HG02763 (cell line): Measurements from ENCODE around the gene E2F2.

Experiments
- ATAC-seq: cut with Tn5 transposase; IDR thresholded peaks from one replicate; pipeline ENCODE4 v1.9.1; 2021; ENCODE audit warnings: mild to moderate bottlenecking, moderate library complexity; ENCODE audit not compliant: unreplicated experiment

Gene E2F2, protein sequence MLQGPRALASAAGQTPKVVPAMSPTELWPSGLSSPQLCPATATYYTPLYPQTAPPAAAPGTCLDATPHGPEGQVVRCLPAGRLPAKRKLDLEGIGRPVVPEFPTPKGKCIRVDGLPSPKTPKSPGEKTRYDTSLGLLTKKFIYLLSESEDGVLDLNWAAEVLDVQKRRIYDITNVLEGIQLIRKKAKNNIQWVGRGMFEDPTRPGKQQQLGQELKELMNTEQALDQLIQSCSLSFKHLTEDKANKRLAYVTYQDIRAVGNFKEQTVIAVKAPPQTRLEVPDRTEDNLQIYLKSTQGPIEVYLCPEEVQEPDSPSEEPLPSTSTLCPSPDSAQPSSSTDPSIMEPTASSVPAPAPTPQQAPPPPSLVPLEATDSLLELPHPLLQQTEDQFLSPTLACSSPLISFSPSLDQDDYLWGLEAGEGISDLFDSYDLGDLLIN

DNA sequence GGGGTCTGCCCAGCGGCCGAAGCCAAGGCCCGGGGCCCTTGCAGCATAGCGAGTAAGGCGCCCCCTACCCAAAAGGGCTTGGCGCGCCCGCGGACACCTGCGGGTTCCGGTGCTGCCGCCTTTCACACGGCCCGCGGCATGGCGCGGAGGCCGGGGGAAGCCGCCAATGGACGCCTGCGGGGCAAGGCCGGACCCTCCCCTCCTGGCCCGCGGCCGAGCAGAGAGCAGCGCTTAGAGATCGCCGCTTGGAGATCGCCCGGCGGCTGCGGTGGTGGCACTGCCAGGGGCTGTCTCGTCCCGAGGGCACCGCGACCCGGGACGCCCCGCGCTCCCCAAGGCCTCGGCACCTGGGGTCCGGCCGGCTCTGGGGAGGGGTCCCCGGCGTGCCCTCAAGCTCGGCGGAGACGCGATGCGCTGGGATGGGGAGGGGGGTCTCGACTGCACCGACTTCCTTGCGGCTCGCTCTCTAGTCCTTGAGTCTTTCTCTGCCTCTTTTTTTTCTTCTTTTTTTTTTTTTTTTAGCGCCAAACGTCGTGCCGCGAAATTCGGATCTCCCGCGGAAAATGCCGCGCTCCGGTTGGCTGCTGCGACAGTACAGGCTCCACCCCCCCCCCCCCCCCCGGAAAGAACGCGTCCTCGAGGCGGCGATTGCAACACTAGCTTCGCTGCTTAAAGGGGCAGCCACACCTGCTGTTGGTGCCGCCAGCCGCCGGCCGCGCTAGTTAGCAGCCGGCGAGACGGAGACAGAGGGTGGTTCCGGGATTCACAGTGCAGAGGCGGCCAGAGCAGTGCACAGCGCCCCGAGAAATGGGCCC is at the start of gene E2F2:
Gene E2F2, minus strand, starts transcription at position 487 of the 815 bp plus-strand sequence. Its CDS starts 440 bp downstream, at position 47.
- no peak for ATAC-seq

DNA sequence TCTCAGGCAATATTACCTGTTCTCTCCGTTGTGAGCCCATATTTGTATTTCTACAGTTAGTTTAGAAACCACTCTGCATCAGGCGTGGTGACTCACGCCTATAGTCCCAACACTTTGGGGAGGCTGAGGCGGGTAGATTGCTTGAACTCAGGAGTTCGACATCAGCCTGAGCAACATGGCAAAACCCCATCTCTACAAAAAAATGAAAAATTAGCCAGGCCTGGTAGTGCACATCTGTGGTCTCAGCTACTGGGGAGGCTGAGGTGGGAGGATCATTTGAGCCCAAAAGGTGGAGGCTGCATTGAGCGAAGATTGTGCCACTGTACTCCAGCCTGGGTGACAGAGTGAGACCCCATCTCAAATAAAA is 47.9 kb upstream of the E2F2 start:
- no peak for ATAC-seq

DNA sequence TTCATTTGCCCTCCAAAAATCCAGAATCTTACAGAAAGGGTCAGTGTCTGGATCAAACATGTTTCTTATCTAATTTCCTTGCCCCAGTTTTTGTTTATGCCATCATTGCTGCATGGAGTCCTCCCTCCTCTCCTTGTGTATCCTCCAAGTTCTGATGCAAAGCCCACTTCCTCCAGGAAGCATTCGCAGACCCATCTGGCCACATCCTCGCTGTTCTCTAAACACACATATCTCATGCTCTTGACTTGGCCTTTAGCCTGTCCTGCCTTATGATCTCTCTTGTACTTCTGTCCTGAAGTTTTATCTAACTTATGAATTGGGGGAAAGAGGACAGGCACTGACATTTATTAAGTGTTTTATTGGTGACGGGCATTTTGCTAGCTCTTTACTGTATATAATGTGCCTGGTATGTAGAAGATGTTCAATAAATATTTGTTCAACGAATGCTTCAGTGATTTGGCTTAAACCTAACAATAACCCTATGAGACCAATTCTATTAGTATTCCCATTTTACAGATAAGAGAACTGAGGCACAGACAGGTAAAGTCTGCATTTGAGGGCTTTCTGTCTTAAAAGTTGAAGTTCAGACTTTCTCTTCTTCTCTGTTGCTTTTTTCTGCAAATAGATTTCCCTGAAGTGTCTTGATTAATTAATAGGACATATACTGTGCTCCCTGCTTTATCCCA is 47.4 kb upstream of the E2F2 start:
- ATAC-seq = no peak

DNA sequence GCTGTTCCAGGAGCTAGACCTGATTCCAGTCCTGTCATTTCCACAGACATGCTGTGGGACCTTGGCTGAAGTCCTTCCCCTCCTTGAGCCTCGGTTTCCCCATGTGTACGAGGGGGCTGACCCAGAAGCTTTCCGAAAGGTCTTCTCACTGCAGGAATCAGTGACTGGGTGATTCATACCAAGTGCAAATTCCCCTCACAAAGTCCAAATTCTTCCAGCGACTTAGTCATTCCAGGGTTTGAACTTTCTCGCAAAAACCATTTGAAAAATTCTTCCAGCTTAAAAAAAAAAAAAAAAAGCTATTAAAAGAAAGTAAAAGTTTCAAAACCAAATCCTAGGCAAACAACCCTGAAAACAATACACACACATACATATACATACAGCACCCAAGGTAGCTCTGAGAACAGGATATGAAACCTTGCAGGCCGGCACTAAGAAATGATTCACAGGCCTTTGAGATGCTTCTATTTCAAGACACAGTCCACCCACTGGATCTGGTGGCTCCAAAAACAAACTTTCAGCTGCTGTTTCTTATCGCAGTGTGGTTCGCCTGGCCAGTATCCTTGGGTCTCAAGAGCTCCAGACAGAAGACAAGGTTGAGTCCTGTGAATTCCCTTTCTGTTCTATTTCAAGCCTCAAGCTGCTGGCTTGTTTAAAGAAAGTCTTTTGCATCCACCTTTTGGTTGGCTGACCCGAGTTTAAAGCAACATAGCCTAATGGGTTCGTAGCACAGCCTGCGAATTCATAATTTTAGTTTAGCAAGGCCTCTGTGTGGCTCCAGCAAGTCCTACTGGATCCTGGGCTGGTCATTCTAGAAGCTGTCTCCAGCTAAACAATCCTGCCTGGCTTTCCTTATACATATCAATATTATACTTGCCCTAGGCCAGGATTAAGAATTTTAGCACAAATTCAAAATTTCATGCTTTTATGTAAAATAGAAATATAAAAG is 46.3 kb upstream of the E2F2 start:
- ATAC-seq = peak; percentile 80

DNA sequence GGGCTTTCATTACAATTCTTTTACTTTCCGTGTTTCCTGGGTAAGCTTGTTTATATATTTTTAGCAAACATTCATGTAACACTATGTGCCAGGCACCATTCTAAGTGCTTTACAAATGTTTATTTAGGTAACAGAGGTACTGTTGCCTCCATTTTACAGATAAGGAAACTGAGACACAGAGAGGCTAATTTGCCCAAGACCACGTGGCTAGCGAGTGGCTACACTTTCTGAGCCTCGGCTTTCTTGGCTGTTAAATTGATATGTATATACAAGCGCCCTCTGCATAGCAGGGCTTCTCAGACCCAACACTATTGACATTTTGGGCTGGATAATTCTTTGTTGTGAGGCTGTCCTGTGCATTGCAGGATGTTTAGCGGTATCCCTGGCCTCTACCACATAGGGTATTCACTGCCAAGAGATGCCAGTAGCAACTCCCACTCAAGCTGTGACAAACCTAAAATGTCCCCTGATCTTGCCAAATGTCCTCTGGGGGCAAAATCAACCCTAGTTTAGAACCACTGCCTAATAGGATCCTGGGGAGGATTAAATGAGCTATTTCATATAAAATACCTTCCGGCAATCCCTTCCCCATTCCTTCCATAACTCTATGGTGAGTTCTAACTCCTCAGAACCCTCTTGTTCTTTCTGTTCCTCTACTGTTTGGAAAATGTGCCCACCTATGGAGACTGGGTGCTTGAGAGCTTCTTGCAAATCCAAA is 45.5 kb upstream of the E2F2 start:
- ATAC-seq = no peak

DNA sequence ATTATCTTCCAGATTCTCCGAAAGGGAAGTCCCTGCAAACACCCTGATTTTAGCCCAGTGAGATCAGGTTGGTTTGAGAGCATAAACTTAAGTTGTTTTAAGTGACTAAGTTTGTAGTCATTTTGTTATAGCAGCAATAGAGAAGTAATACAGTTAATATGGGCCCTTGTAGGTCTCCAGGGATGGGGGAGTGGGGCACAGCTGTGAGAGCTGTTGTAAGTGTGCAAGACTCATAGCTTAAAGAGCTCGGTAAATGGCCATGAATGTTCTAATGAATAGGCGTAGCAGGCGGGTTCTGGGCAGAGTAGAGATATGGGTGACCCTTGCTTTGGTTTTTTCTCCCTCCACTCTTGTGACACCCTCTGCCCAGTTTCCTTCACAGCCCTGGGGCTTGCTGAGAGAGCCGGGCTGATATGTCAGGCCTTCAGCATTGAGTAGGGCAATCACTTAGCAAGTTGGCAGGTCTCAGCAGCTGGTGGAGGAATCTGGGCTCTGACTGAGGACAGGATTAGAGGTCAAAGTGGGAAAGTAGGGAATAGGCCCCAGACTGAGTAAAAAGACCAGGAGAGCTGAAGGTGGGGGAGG is 44.3 kb upstream of the E2F2 start:
- no peak for ATAC-seq

DNA sequence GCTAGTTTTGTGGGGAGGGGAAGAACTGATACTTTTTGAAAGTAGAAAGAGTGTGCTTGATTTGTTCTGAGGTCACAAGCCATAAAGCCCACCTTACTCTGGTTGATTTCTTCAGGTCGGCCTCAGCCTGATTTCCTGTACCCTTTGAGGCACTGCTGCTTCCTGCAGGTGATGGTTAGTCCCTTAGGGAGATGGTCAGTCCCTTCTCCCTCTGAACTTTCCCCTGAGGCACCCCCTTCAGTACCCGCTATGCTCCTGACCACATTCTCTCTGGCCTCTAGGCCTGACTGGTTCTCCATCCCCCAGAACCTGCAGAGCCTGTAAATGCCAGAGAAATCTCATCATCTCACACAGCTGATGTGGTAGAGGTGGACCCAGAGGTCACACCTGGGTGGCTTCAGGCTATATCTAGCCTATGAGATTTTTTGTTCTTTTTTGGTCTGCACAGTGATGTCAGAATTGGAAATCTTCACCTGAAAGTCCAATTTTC is 43.3 kb upstream of the E2F2 start:
- ATAC-seq = no peak

DNA sequence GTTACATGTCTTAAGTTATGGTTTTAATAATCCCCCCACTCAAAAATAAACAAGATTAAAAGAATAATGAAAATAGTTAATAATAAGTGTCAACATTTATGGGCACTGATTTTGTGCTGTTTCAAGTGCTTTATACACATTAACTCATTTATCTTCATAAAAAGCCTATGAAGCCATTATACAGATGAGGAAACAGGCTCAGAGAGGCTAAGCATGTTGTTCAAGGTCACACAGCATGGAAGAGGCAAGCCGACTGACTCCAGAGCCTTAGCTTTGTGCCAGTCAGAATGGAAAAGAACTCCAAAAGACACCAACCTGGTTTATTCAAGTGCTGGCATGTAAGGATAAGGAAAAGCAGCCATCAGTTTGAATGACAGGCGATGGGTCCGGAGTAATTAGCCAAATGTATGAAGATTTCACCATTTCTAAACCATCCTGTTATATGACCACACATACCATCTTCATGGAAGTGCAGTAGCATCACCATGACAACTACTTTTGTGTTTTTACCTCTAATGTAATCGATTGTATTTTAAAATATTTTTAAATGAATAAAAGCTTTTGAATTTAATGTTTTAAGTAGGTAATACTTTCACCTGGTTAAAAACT is 42.6 kb upstream of the E2F2 start:
- ATAC-seq = no peak

DNA sequence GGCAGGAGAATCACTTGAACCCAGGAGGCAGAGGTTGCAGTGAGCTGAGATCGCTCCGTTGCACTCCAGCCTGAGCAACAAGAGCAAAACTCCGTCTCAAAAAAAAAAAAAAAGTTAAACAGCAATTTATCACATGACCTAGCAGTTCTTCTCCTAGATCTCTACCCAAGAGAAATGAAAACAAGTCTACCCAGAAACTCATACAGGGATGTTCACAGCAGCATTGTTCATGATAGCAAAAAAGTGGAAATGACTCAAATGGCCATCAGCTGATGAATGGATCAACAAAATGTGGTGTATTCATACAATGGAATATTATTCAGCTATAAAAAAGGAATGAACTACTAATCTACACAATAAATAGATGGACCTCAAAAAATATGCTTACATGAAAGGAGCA is 40.4 kb upstream of the E2F2 start:
- ATAC-seq = no peak

DNA sequence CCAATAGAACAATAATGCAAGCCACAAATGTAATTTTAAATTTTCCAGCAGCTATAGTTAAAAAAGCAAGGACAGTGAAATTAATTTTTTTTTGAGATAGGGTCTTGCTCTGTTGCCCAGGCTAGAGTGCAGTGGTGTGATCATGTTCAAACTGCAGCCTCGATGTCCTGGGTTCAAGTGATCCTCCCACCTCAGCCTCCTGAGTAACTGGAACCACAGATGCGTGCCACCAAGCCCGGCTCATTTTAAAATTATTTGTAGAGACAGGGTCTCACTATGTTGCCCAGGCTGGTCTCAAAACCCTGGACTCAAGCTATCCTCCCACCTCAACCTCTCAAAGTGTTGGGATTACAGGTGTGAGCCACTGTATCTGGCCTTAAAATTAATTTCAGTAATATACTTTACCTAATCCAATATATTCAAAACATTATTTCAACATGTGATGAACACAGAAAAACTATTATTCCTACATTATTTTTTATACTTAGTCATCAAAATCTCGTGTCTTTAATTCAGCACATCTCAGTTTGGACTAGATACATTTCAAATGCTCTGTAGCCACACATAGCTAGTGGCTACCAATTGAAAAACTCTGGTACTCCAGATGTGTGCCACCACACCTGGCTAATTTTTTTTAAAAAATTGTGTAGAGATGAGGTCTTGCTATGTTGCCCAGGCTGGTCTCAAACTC is 39.1 kb upstream of the E2F2 start:
- ATAC-seq = no peak

DNA sequence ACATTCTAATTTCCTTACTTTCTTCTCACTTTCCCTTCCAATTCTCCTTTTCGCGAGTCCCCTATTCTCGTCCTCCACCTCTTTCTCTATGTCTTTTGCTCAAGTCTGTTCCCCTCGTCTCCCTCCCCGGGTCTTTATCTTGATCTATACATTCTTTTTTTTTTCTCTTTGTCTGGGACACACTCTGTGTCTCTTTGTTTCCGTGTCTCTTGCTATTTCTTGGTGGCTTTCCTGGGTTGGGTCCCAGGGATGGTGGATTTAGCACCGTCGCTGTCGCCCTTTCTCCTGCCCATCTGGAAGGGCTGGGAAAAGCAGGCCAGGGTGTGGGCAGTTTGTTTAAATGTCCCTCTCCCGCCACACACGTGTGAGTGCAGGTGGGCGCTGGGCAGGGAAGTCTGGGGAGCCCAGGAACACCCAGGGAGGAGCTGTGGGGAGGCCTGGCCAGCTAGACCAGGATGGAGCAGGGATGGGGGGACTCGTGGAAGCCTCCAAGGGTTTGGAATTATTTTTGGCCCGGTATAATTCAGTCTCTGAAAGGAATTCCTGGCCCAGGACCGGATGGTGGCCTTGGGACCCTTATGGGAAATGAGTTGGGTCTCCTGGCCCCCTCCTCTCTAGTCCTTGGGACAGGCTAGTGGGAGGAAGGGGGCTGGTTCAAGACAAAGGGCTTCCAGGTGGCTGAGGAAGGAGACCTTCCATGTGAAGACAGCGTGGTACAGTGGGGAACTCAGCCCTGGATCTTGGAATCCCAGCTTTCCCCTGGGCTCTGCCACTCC is 37.8 kb upstream of the E2F2 start:
- no peak for ATAC-seq

DNA sequence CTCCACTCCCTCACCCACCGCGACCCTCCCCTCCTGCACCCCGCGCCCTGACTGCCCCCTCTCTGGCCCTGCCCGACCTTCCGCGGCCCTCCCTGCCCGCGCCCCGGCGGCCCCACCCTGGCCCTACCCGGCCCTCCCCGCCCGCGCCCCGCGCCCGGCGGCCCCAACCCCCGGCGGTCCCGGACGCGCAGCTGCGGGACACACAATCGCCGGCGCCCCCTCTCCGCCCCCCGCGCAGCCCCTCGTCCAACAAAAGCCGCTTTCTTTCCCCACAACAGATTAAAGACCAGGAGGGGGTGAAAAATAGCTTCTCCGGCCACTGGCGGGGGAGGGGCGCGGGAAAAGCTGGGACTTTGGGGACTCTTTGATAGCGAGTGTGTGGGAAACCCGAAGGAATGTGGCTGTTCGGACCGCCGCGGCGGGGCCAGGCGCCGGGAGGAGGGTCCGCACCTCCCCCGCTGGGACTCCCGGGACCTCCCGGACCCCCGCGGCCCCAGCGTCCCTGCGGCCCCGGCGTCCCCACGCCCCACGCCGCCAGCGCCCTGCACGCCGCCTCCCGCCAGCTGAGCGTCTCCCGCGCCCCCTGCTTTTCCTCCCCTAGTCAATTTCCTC is 37.1 kb upstream of the E2F2 start:
- no peak for ATAC-seq

DNA sequence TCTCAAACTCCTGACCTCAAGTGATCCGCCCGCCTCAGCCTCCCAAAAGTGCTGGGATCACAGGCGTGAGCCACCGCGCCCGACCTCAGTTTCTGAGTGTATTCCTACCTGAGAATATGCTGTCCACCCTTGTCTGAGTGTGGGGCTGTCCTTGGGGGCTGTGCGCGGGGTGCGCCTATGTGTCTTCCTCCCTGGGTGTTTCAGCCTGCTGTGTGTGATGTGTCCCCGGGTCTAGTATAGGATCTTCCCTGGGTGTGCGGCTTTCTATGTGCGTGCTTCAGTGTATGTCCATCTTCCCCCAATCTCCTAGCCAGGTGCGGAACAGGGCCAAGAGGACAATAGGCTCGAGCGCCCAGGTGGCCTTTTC is 36.6 kb upstream of the E2F2 start:
- ATAC-seq = no peak

DNA sequence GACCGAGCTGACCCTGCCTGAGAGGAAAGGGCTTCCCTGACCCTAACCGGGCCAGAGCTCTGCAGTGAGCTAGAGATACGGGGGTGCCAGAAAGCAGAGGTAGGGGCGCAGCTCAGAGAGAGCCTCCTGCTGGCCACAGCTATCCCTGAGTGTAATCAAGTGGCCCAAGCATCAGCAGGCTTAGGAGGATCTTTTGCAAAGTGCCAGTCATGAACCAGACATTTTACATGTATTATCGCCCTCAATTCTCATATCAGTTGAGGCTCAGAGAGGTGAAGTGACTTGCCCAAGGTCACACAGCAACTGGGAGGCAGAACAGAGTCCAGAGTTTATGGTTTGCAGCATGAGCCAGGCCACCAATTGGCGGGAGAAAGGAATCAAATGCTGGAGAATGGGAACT is 35.3 kb upstream of the E2F2 start:
- no peak for ATAC-seq

DNA sequence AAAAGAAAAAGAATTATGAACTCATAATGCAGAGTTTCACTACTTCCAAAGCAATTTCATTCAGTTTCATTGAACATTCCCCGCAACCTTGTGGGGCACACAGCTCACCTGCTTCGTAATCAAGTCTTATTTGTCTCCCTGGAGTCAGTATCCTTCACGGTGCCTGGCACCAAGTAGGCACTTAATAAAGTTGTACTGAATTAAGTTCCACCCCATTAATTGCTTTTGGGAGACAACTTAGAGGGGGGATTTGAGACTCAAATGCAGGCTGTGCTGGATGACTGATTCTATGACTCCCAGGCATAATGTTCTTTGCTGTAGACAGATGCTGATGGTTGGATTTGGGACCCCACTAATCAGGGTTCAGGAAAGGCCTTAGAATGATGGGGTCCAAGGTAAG is 34.7 kb upstream of the E2F2 start:
- ATAC-seq = no peak

DNA sequence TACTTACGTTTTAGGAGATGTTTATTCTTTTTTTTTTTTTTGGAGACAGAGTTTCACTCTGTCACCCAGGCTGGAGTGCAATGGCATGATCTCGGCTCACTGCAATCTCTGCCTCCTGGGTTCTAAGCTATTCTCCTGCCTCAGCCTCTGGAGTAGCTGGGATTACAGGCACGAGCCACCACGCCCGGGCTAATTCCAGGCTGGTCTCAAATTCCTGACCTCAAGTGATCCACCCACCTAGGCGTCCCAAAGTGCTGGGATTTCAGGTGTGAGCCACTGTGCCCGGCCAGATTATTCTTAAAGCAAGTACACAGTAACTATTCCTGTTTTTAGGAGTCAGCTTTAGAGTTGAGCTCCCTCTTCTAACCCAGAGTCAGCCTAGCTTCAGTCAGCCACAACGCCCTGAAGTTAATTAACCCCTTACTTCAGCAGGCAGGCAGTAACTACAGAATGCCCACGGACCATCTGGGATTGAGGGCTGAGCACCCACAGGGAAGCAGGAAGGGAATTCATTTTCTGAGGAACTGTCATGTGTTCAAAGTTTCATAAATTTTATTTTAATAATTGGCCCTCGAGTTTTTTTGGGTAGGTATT is 33.6 kb upstream of the E2F2 start:
- ATAC-seq = no peak
